Aorta (tissue), 5 donors: ENCODE results near the gene NTM. TPM values are rescaled to one million over a fixed set of nuclear protein-coding genes. Genes with fewer than 3 reads are reported as not detected.

Experiments used
- ATAC-seq: fragments of 200-7000 bp; cut with Tn5 transposase; one replicate; pipeline ENCODE4 v1.9.1; 2022; ENCODE audit warnings: moderate library complexity; ENCODE audit not compliant: low FRiP score
- DNase-seq, 2 donors: peaks; one replicate each; pipeline ENCODE4 v3.0.0-alpha.2; 2020
- H3K27ac ChIP-seq, 2 donors: one replicate each; pipeline ENCODE4 v1.5.1; 2013; ENCODE audit warnings: low read length in 2 of 2, mild to moderate bottlenecking in 2 of 2, moderate library complexity in 2 of 2, control low read depth in 1 of 2, inconsistent platforms in 1 of 2, low read depth in 1 of 2
- H3K27me3 ChIP-seq, 2 donors: one replicate each; pipeline ENCODE4 v1.6.1; 2013; ENCODE audit warnings: control low read depth in 1 of 2, low read length in 1 of 2, mild to moderate bottlenecking in 1 of 2, moderate library complexity in 1 of 2; ENCODE audit not compliant: insufficient read depth in 2 of 2, control insufficient read depth in 1 of 2
- H3K36me3 ChIP-seq, 2 donors: one replicate each; pipeline ENCODE4 v1.6.1; 2013; ENCODE audit warnings: control low read depth in 1 of 2, low read length in 1 of 2, mild to moderate bottlenecking in 1 of 2; ENCODE audit not compliant: insufficient read depth in 2 of 2, control insufficient read depth in 1 of 2
- H3K4me1 ChIP-seq, 2 donors: one replicate each; pipeline ENCODE4 v1.6.1; 2013; ENCODE audit warnings: low read length in 2 of 2, control low read depth in 1 of 2, mild to moderate bottlenecking in 1 of 2, moderate library complexity in 1 of 2; ENCODE audit not compliant: insufficient read depth in 2 of 2, control insufficient read depth in 1 of 2
- H3K4me3 ChIP-seq, 2 donors: one replicate each; pipeline ENCODE4 v1.5.1; 2013; ENCODE audit warnings: low read length in 2 of 2, control low read depth in 1 of 2, mild to moderate bottlenecking in 1 of 2
- H3K9me3 ChIP-seq: one replicate; pipeline ENCODE4 v1.6.1; 2013; ENCODE audit warnings: mild to moderate bottlenecking, low read length; ENCODE audit not compliant: control insufficient read depth
- WGBS, 2 donors: extraction: QIAGEN DNeasy Blood & Tissue Kit; methylation state at CpG; one replicate each; pipeline ENCODE4 v1.1.7; 2013; 5-methylcytosine and 5-hydroxymethylcytosine counted together
- intact Hi-C, 2 donors: fragments of 100-400 bp; cut with DNase I; formaldehyde crosslinking; loops; one replicate each; pipeline versions ENCODE4 v1.14.2 to v1.15.0; 2022
- polyA plus RNA-seq, 2 donors: library from polyadenylated mRNA; stranded (reverse); fragments of 200-250 nt; gene quantifications; one replicate each; pipeline ENCODE4 v1.2.3, GENCODE V29; 2013
- total RNA-seq, 2 donors: library from RNA; stranded (reverse); fragmentation: NEBNext Ultra II Directional; extraction: Animal tissue kit (Norgen Biotek cat#: 25700); gene quantifications; one replicate each; pipeline ENCODE4 v1.2.1, GENCODE V29; 2021
- donor health status: healthy with polysubstance abuse.
- donor health status: Bipolar disorder and iron deficiency.
- donor health status: DM: no; HTN: no; CAD: no.
- donor health status: DM: no; HTN: no; CAD: no.
- donor health status: DM: yes; HTN: yes; CAD: no.

NTM gene
- total and polyA plus RNA-seq, 4 donors: 0.28 to 5.3 (median 1.9) TPM; not detected in 1

- no peak overlapping the region for H3K27ac ChIP-seq
- H3K36me3 ChIP-seq: no peaks in the 10 kb centered on the region
- WGBS, 2 donors: 60 to 64% methylated on average over 13 of the region's 13 CpGs
- no peaks in the 10 kb centered on the region for H3K4me1 ChIP-seq
- H3K9me3 ChIP-seq: peaks cover 3% of the 10 kb centered on the region
- intact Hi-C loops: no loop called here
- DNase-seq (no peak), ATAC-seq (no peak)
- H3K4me3 ChIP-seq: no peak overlapping the region
- no peaks in the 10 kb centered on the region for H3K27me3 ChIP-seq
Measured at GRCh38 chr11:131932584-131933325, 562.3 kb downstream of the NTM start.

GRCh38 chr11:131934006-131934405 lies 563.6 kb downstream of the NTM start:
- DNase-seq (no peak), ATAC-seq (no peak)
- Histone ChIP-seq H3K4me1 (no peaks in the 10 kb centered on the region), H3K36me3 (no peaks in the 10 kb centered on the region), H3K27ac (no peak overlapping the region), H3K27me3 (no peaks in the 10 kb centered on the region), H3K9me3 (peaks cover 3% of the 10 kb centered on the region), H3K4me3 (no peak overlapping the region)
- intact Hi-C loops: no loop called here
- WGBS, 2 donors: 81% methylated on average over 4 of the region's 4 CpGs

GRCh38 chr11:131938351-131938751 lies 567.9 kb downstream of the NTM start:
- H3K27me3 ChIP-seq: no peaks in the 10 kb centered on the region

GRCh38 chr11:131940126-131940525 lies 569.7 kb downstream of the NTM start:
- Histone ChIP-seq H3K9me3 (no peaks in the 10 kb centered on the region), H3K4me1 (no peaks in the 10 kb centered on the region), H3K27ac (no peak overlapping the region), H3K36me3 (no peaks in the 10 kb centered on the region), H3K27me3 (no peaks in the 10 kb centered on the region), H3K4me3 (no peak overlapping the region)
- WGBS, 2 donors: 56 to 63% methylated on average over 4 of the region's 4 CpGs
- no peak for ATAC-seq
- intact Hi-C loops: no loop called here
- DNase-seq: no peak

More at GRCh38 chr11:131938351-131938751, 567.9 kb downstream of the NTM start:
- no peak for ATAC-seq
- DNase-seq: peak in 1 of 2 donors; percentile 53
- WGBS, 2 donors: 72 to 73% methylated on average over 6 of the region's 6 CpGs
- intact Hi-C loops: no loop called here
- Histone ChIP-seq H3K4me1 (no peaks in the 10 kb centered on the region), H3K9me3 (peaks cover 1% of the 10 kb centered on the region), H3K36me3 (no peaks in the 10 kb centered on the region), H3K4me3 (no peak overlapping the region), H3K27ac (no peak overlapping the region)

GRCh38 chr11:131942878-131943277 lies 572.5 kb downstream of the NTM start:
- ATAC-seq: no peak
- no peak for DNase-seq
- Histone ChIP-seq H3K27ac (no peak overlapping the region), H3K27me3 (no peaks in the 10 kb centered on the region), H3K9me3 (no peaks in the 10 kb centered on the region), H3K36me3 (no peaks in the 10 kb centered on the region), H3K4me3 (no peak overlapping the region), H3K4me1 (no peaks in the 10 kb centered on the region)
- WGBS, 2 donors: 72 to 76% methylated on average over 7 of the region's 7 CpGs
- intact Hi-C loops: no loop called here

GRCh38 chr11:131943295-131943694 lies 572.9 kb downstream of the NTM start:
- intact Hi-C loops: no loop called here
- Histone ChIP-seq H3K9me3 (no peaks in the 10 kb centered on the region), H3K4me1 (no peaks in the 10 kb centered on the region), H3K36me3 (no peaks in the 10 kb centered on the region), H3K4me3 (no peak overlapping the region), H3K27ac (no peak overlapping the region), H3K27me3 (no peaks in the 10 kb centered on the region)
- ATAC-seq: no peak
- DNase-seq: no peak
- 67 to 73% methylated on average over 6 of the region's 6 CpGs for whole genome bisulfite sequencing, 2 donors

DNA sequence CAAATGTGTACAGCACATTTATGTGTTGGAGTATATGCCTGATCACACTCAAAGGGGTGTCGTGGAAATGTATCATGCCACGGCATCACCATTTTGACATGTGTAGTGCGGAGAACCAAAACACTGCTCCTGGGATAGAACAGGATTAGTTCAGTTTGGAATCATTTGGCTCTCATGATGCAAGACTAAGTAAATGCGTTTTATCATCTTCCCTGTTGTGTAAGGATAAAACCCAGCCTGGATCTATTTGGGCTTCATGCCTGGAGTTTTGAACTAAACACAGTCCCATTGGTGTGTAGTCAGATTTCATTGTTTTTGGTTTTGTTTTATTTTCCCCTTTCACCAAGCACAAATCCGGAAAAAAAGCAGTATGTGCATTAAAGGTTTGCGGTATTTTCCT lies 574.3 kb downstream of the NTM start:
- no peaks in the 10 kb centered on the region for H3K36me3 ChIP-seq
- no peaks in the 10 kb centered on the region for H3K27me3 ChIP-seq
- ATAC-seq (no peak), DNase-seq (no peak)
- no peaks in the 10 kb centered on the region for H3K9me3 ChIP-seq
- 80 to 85% methylated on average over 6 of the region's 6 CpGs for WGBS, 2 donors
- H3K4me1 ChIP-seq: no peaks in the 10 kb centered on the region
- H3K27ac ChIP-seq: no peak overlapping the region
- H3K4me3 ChIP-seq: no peak overlapping the region
- intact Hi-C loops: no loop called here

GRCh38 chr11:131945706-131946105 lies 575.3 kb downstream of the NTM start:
- H3K27me3 ChIP-seq: no peaks in the 10 kb centered on the region
- no peaks in the 10 kb centered on the region for H3K4me1 ChIP-seq
- H3K9me3 ChIP-seq: no peaks in the 10 kb centered on the region
- 61 to 77% methylated on average over 7 of the region's 7 CpGs for WGBS, 2 donors
- no peak for ATAC-seq
- H3K27ac ChIP-seq: no peak overlapping the region
- no peaks in the 10 kb centered on the region for H3K36me3 ChIP-seq
- no peak overlapping the region for H3K4me3 ChIP-seq
- no peak for DNase-seq
- intact Hi-C loops: no loop called here

- DNase-seq (no peak), ATAC-seq (no peak)
- H3K4me1 ChIP-seq: no peaks in the 10 kb centered on the region
- 62 to 71% methylated on average over 2 of the region's 2 CpGs for WGBS, 2 donors
- H3K4me3 ChIP-seq: no peak overlapping the region
- H3K9me3 ChIP-seq: no peaks in the 10 kb centered on the region
- H3K27ac ChIP-seq: no peak overlapping the region
- no peaks in the 10 kb centered on the region for H3K36me3 ChIP-seq
- intact Hi-C loops: no loop called here
- H3K27me3 ChIP-seq: no peaks in the 10 kb centered on the region
Measured at GRCh38 chr11:131947511-131947910, 577.1 kb downstream of the NTM start.
